ENCODE results near the gene RNF123. TPM values are rescaled to one million over a fixed set of nuclear protein-coding genes. Genes with fewer than 3 reads are reported as not detected.

RNF123 gene
- total RNA-seq, 1 experiment from 2014 or later, result 40.6 TPM

DNA sequence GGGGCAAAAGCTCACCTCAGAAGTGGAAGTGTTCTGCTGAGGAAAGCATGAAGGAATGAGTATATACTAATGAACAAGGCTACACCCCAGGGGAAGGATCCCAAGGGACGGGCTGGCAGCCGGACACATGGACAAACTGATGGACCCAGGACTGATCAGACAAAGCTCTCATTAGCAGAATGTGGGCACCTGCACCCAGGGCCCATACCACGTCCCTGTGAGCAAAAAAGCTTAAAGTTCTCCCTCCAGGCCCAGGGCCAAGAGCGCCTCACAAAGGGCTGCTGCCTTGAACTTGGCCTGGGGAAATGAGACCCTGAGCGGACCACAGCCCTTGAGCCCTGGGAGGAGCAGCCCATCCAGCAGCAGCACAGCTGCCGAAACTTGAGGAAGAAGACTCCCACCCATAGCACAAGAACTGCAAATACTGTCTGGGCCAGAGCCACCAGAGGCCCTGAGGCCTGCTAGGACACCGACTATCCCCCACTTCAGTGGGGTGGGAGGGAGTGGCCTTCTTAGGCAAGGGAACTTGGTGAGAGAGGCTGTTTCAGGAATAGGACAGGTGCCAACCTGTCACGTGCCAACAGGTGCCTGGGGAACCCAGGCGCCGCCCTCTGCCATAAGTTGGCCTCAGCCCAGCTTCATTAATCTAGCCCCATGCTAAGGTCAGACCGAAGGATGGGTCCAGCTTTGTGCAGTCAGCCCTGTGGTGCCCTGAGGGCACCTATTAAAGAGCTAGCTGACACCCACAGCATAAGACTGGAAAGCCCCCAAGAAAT lies 36.7 kb downstream of the RNF123 start:
- no peak overlapping the region for H2BK20ac ChIP-seq (ENCODE audit: low read depth, low read length, poor library complexity, severe bottlenecking)
- H2AK5ac ChIP-seq (ENCODE audit: insufficient read length, low read length), result no peak overlapping the region
- no peak overlapping the region for H3K4me2 ChIP-seq (ENCODE audit: insufficient read depth, insufficient read length, low read length)
- Mint-ChIP-seq H3K27me3 (ENCODE audit: low read depth) (no peaks in the 10 kb centered on the region), H3K36me3 (ENCODE audit: insufficient read depth in 1 of 3, low read depth in 3 of 3) (peaks cover 6 to 53% (median 40%) of the 10 kb centered on the region in 3 experiments; a peak in 6 of 7 replicates), H3K9me3 (no peaks in the 10 kb centered on the region), H3K4me1 (peaks cover 9 to 14% of the 10 kb centered on the region in 2 experiments), H3K4me3 (no peak overlapping the region), H3K27ac (peak overlapping the region in 1 of 3 experiments; percentile 56; a peak in 1 of 7 replicates)
- H2BK5ac ChIP-seq (ENCODE audit: insufficient read length, low read length), result no peak overlapping the region
- H3K18ac ChIP-seq (ENCODE audit: insufficient read length, low read depth, low read length), result no peak overlapping the region
- H3T11ph ChIP-seq (ENCODE audit: low read length), result no peak overlapping the region
- peaks cover 15% of the 10 kb centered on the region for H3K23me2 ChIP-seq (ENCODE audit: insufficient read length, low read depth, low read length, poor library complexity, severe bottlenecking)
- H4K20me1 ChIP-seq (ENCODE audit: control insufficient read depth, insufficient read depth, insufficient read length), result no peaks in the 10 kb centered on the region
- TF ChIP-seq, protein P1, sequence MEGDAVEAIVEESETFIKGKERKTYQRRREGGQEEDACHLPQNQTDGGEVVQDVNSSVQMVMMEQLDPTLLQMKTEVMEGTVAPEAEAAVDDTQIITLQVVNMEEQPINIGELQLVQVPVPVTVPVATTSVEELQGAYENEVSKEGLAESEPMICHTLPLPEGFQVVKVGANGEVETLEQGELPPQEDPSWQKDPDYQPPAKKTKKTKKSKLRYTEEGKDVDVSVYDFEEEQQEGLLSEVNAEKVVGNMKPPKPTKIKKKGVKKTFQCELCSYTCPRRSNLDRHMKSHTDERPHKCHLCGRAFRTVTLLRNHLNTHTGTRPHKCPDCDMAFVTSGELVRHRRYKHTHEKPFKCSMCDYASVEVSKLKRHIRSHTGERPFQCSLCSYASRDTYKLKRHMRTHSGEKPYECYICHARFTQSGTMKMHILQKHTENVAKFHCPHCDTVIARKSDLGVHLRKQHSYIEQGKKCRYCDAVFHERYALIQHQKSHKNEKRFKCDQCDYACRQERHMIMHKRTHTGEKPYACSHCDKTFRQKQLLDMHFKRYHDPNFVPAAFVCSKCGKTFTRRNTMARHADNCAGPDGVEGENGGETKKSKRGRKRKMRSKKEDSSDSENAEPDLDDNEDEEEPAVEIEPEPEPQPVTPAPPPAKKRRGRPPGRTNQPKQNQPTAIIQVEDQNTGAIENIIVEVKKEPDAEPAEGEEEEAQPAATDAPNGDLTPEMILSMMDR (conservative IDR thresholded peaks at IDR 0.05), result no peak
- H2BK120ac ChIP-seq (ENCODE audit: low read depth, low read length, poor library complexity, severe bottlenecking), result no peak overlapping the region
- peaks cover 2% of the 10 kb centered on the region for H3K79me1 ChIP-seq (ENCODE audit: insufficient read depth, low read depth, low read length, poor library complexity, severe bottlenecking)
- H3K14ac ChIP-seq (ENCODE audit: insufficient read depth, low read length), result no peak overlapping the region
- H3K27me3 ChIP-seq (ENCODE audit: insufficient read depth, low read length), result no peaks in the 10 kb centered on the region
- no peak overlapping the region for H2BK12ac ChIP-seq (ENCODE audit: insufficient read length, low read depth, low read length)
- no peak overlapping the region for H4K8ac ChIP-seq (replicated peaks; ENCODE audit: insufficient read length, low read depth, low read length)
- no peaks in the 10 kb centered on the region for H3K79me2 ChIP-seq (ENCODE audit: insufficient read depth, low read length)
- no peak overlapping the region for H3K23ac ChIP-seq (ENCODE audit: insufficient read length, low read depth, low read length)
- no peak overlapping the region for H2AFZ ChIP-seq (ENCODE audit: low read length)
- no peak overlapping the region for H3K56ac ChIP-seq (ENCODE audit: insufficient read length, low read depth, low read length)
- no peak for DNase-seq
- H3K4me1 ChIP-seq (ENCODE audit: insufficient read depth, low read length), result no peaks in the 10 kb centered on the region
- no peaks in the 10 kb centered on the region for H3K9me3 ChIP-seq (ENCODE audit: control insufficient read depth, low read depth, low read length)
- H2BK15ac ChIP-seq (ENCODE audit: low read depth, low read length), result no peak overlapping the region
- no peak overlapping the region for H3K27ac ChIP-seq (ENCODE audit: insufficient read length, low read depth, low read length)
- H3K4ac ChIP-seq (ENCODE audit: low read depth, low read length), result no peak overlapping the region
- no CpG with 5 or more reads among the region's 11 CpGs for WGBS (ENCODE audit: extremely low coverage, insufficient read length, low lambda C conversion rate)
- no peak overlapping the region for H3K9ac ChIP-seq (ENCODE audit: extremely low read depth, insufficient read length, low read length)
- H4K5ac ChIP-seq (ENCODE audit: insufficient read length, low read depth, low read length), result no peak overlapping the region
- no peak overlapping the region for H4K91ac ChIP-seq (ENCODE audit: insufficient read length, low read depth, low read length)

Measured in H9 (cell line).